Activated naive CD4-positive, alpha-beta T cell treated with anti-CD3 and anti-CD28 coated beads, Interleukin-2, amount 10 ng/mL, durations not matched to agents 7 days and 5 days (primary cell): ENCODE measurements around the gene IL3.

Source experiments
- CTCF ChIA-PET: fragments of 350-600 bp; sonication (Branson Sonifier 250); formaldehyde crosslinking; loops from one replicate; lab custom pipeline; 2021; ENCODE audit warnings: antibody characterized with exemption; lab: Charles Lee
- DNase-seq: peaks from one replicate; pipeline ENCODE4 v3.0.0-alpha.2; 2020
- H3K27ac Mint-ChIP-seq: one replicate; pipeline ENCODE4 v1.8.0; 2021; ENCODE audit warnings: mild to moderate bottlenecking, moderate library complexity, mixed read lengths
- H3K27me3 Mint-ChIP-seq: one replicate; pipeline ENCODE4 v1.8.0; 2021; ENCODE audit warnings: mild to moderate bottlenecking, mixed read lengths
- H3K36me3 Mint-ChIP-seq: one replicate; pipeline ENCODE4 v1.8.0; 2021; ENCODE audit warnings: mixed read lengths
- H3K4me1 Mint-ChIP-seq: one replicate; pipeline ENCODE4 v1.8.0; 2021; ENCODE audit warnings: mixed read lengths
- H3K4me3 Mint-ChIP-seq: one replicate; pipeline ENCODE4 v1.8.0; 2021; ENCODE audit warnings: mild to moderate bottlenecking, moderate library complexity, mixed read lengths
- H3K9me3 Mint-ChIP-seq: one replicate; pipeline ENCODE4 v1.8.0; 2021; ENCODE audit warnings: mixed read lengths

IL3 gene

DNA sequence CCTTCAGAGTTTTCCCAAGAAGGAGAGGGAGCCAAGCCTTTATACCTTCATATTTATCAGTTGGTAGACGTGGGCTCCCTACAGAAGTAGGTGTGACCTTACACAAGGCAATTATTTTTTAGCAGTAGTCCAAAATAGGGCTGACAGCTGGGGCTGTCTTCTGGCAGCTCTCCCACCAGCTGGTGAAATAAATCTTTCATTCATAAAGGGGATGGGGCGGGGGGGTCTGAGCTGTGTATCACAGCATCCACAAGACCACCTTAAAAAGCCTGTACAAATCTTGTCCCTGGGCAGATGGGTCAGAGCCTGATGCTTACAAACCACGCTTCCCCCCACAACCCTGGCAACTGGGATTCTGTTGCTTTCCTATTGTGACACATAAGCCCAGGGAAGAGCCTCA is 32.8 kb downstream of the IL3 start:
- Mint-ChIP-seq H3K9me3 (no peaks in the 10 kb centered on the region), H3K27me3 (peaks cover 31% of the 10 kb centered on the region), H3K36me3 (peaks cover 2% of the 10 kb centered on the region), H3K4me3 (no peak overlapping the region), H3K4me1 (peaks cover 22% of the 10 kb centered on the region), H3K27ac (no peak overlapping the region)
- no peak for DNase-seq
- CTCF ChIA-PET: interaction anchor here (1.4 kb wide), 1 partner anchor 28 kb away, joined by 3 read pairs; no protein-coding TSS in a partner anchor

DNA sequence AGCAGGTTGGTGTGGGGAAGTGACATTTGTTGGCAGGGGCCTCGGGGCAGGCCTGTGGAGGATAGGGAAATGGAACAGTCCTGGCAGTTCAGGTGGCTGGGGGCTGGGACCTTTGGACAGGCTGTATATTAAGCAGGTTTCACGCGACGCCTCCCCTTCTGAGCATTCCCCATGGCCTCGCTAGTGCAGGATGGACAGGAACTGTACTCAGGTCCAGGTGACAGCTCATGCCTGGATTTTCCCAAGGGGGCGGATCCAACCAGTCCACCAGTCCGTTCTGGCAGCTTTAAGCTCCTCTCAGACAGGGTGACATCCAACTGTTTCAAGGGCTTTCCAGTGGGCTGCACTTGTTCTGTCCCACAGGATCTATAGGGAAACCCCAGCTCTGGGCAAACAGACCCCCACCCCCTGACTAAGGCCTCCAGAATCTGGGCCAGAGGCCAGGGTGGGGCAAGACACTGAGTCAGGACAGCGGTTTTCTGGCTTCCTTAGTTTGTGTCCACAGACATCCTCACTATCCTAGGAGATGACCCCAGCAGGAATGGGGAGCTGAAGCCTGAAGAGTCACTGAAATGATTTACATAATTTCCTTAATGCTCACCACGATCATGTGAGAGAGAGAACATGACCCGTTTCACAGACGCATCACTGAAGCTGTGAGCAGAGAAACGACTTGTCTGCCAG is 34.1 kb downstream of the IL3 start:
- H3K36me3 Mint-ChIP-seq: peaks cover 2% of the 10 kb centered on the region
- H3K4me1 Mint-ChIP-seq: peaks cover 31% of the 10 kb centered on the region
- H3K27ac Mint-ChIP-seq: no peak overlapping the region
- no peak for DNase-seq
- CTCF ChIA-PET: interaction anchor here (1.4 kb wide), 1 partner anchor 30 kb away, joined by 3 read pairs; no protein-coding TSS in a partner anchor
- peaks cover 25% of the 10 kb centered on the region for H3K27me3 Mint-ChIP-seq
- H3K9me3 Mint-ChIP-seq: no peaks in the 10 kb centered on the region
- no peak overlapping the region for H3K4me3 Mint-ChIP-seq

DNA sequence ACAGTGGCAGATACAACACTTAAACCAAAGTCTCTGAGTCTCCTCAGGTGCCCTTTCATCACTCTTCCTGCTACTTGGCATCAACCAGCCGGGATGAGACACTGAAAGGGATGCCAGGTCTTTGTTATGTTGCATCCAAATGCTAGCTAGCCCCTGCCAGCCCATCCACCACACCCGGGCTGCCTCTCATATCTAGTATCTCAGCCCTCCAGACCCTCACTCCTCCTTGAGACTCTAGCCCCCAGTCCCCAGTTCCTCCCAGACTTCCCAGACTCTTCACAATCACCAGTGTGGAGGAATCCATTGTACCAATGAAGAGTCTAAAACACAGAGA is 34.6 kb downstream of the IL3 start:
- H3K9me3 Mint-ChIP-seq: no peaks in the 10 kb centered on the region
- no peak overlapping the region for H3K27ac Mint-ChIP-seq
- H3K4me3 Mint-ChIP-seq: no peak overlapping the region
- H3K27me3 Mint-ChIP-seq: peaks cover 25% of the 10 kb centered on the region
- no peak for DNase-seq
- H3K36me3 Mint-ChIP-seq: peaks cover 2% of the 10 kb centered on the region
- CTCF ChIA-PET: interaction anchor here (0.6 kb wide), 1 partner anchor 284 kb away, joined by 4 read pairs; no protein-coding TSS in a partner anchor
- H3K4me1 Mint-ChIP-seq: peaks cover 32% of the 10 kb centered on the region

DNA sequence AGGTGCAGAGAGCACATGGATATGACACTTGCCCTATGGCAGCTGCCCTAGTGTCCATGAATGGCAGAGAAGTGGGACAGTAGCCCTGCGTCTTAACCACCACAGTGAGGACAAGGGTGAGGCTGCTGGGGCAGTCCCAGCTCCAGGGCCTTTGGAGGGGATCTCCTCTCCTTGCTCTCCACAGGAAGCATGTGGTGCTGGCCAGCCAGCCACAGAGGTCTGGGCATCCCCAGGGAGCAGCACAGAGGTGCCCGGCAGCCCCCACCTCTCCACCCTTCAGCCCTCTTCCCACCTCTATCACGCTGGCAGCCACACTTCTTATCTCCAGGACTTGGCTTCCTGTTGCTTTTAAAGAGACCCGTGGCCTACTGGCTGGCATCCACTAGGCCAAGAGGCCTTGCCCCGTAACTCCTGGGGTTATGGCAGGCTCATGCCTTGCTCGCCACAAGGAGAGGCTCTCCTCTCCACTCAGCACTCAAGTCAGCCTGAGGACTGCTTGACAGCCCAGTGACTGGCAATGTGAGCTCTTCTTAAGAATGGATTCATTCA is 35.0 kb downstream of the IL3 start:
- no peak for DNase-seq

GRCh38 chr5:132096904-132097303 is 36.4 kb downstream of the IL3 start:
- DNase-seq: no peak
- Mint-ChIP-seq H3K4me3 (no peak overlapping the region), H3K27ac (no peak overlapping the region), H3K27me3 (peaks cover 25% of the 10 kb centered on the region), H3K9me3 (no peaks in the 10 kb centered on the region), H3K36me3 (peaks cover 2% of the 10 kb centered on the region), H3K4me1 (peaks cover 44% of the 10 kb centered on the region)
- CTCF ChIA-PET: interaction anchor here (1.2 to 1.5 kb wide), 2 partner anchors 10 to 34 kb away, joined by 3 to 4 read pairs; no protein-coding TSS in a partner anchor

More for the DNA sequence above, 35.0 kb downstream of the IL3 start:
- CTCF ChIA-PET: interaction anchor here (0.6 kb wide), 1 partner anchor 285 kb away, joined by 4 read pairs; no protein-coding TSS in a partner anchor
- no peaks in the 10 kb centered on the region for H3K9me3 Mint-ChIP-seq
- H3K27ac Mint-ChIP-seq: no peak overlapping the region
- H3K4me1 Mint-ChIP-seq: peaks cover 34% of the 10 kb centered on the region
- H3K27me3 Mint-ChIP-seq: peaks cover 25% of the 10 kb centered on the region
- H3K4me3 Mint-ChIP-seq: no peak overlapping the region
- peaks cover 2% of the 10 kb centered on the region for H3K36me3 Mint-ChIP-seq

- Mint-ChIP-seq H3K9me3 (no peaks in the 10 kb centered on the region), H3K27me3 (peaks cover 17% of the 10 kb centered on the region), H3K27ac (no peak overlapping the region), H3K4me1 (peaks cover 57% of the 10 kb centered on the region), H3K4me3 (no peak overlapping the region), H3K36me3 (peaks cover 2% of the 10 kb centered on the region)
- CTCF ChIA-PET: interaction anchor here (1.1 to 1.2 kb wide), 2 partner anchors 11 to 35 kb away, joined by 3 to 4 read pairs; no protein-coding TSS in a partner anchor
- DNase-seq: no peak
These were observed 37.7 kb downstream of the IL3 start for GRCh38 chr5:132098151-132098594.

DNA sequence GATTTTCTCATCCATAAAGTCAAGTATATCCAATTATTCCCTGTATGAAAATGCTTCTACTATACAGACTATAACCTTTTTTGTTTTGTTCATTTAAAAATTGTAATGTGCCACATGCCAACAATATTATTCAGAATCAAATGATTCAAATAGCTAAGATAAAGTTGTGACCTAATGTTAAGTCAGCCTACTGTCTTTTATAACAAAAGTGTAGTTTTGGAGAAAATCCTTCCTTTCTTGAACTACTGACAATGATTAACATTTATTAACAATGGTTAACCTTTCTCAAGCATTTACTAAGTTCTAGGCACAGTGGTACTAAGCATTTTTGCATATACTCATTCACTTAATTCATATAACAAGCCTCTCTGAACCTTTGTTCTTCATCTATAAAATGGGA is 38.2 kb downstream of the IL3 start:
- Mint-ChIP-seq H3K4me1 (peaks cover 61% of the 10 kb centered on the region), H3K36me3 (peaks cover 2% of the 10 kb centered on the region), H3K4me3 (no peak overlapping the region), H3K27me3 (peaks cover 14% of the 10 kb centered on the region), H3K9me3 (no peaks in the 10 kb centered on the region), H3K27ac (no peak overlapping the region)
- DNase-seq: no peak
- CTCF ChIA-PET: interaction anchor here (1.1 kb wide), 1 partner anchor 12 kb away, joined by 4 read pairs; no protein-coding TSS in a partner anchor

GRCh38 chr5:132099076-132099748 is 38.8 kb downstream of the IL3 start:
- Mint-ChIP-seq H3K4me1 (peaks cover 63% of the 10 kb centered on the region), H3K9me3 (no peaks in the 10 kb centered on the region), H3K4me3 (no peak overlapping the region), H3K36me3 (peaks cover 2% of the 10 kb centered on the region), H3K27me3 (peaks cover 8% of the 10 kb centered on the region), H3K27ac (no peak overlapping the region)
- peak; percentile 43 for DNase-seq
- CTCF ChIA-PET: no interaction called here

DNA sequence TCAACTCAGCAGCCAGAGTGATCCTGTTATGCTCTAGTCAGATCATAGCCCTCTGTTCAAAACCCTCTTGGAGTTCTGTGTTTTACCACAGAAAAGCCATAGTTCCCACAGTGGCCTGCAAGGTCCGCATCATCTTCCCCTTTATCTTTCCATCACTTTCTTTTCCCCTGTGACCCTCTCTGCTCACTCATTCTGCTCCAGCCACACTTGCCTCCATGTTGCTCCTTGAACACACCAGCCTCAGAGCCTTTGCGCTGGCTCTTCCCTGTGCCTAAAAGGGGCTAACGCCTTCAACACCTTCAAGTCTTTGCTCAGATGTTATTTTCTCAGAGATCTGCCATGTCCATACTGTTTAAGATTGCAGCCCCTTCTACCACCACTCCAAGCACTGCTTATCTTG is 39.5 kb downstream of the IL3 start:
- peaks cover 5% of the 10 kb centered on the region for H3K27me3 Mint-ChIP-seq
- no peaks in the 10 kb centered on the region for H3K9me3 Mint-ChIP-seq
- no peak overlapping the region for H3K4me3 Mint-ChIP-seq
- CTCF ChIA-PET: no interaction called here
- no peak overlapping the region for H3K27ac Mint-ChIP-seq
- H3K36me3 Mint-ChIP-seq: peaks cover 2% of the 10 kb centered on the region
- DNase-seq: no peak
- H3K4me1 Mint-ChIP-seq: peaks cover 69% of the 10 kb centered on the region

GRCh38 chr5:132100672-132101261 is 40.3 kb downstream of the IL3 start:
- DNase-seq: no peak
- peak overlapping the region; percentile 50 for H3K27ac Mint-ChIP-seq
- peaks cover 73% of the 10 kb centered on the region for H3K4me1 Mint-ChIP-seq
- no peaks in the 10 kb centered on the region for H3K9me3 Mint-ChIP-seq
- peaks cover 7% of the 10 kb centered on the region for H3K36me3 Mint-ChIP-seq
- H3K4me3 Mint-ChIP-seq: no peak overlapping the region
- CTCF ChIA-PET: no interaction called here
- peaks cover 4% of the 10 kb centered on the region for H3K27me3 Mint-ChIP-seq

- Mint-ChIP-seq H3K4me3 (no peak overlapping the region), H3K9me3 (no peaks in the 10 kb centered on the region), H3K27me3 (peaks cover 4% of the 10 kb centered on the region), H3K4me1 (peaks cover 73% of the 10 kb centered on the region), H3K27ac (no peak overlapping the region), H3K36me3 (peaks cover 6% of the 10 kb centered on the region)
- CTCF ChIA-PET: interaction anchor here (1.2 to 1.7 kb wide), 3 partner anchors 17 to 37 kb away, joined by 3 to 9 read pairs (median 6); no protein-coding TSS in a partner anchor
- DNase-seq: no peak
These were observed 41.0 kb downstream of the IL3 start for GRCh38 chr5:132101385-132101880.

- H3K36me3 Mint-ChIP-seq: peaks cover 6% of the 10 kb centered on the region
- H3K4me3 Mint-ChIP-seq: no peak overlapping the region
- DNase-seq: no peak
- H3K9me3 Mint-ChIP-seq: no peaks in the 10 kb centered on the region
- H3K27me3 Mint-ChIP-seq: peaks cover 4% of the 10 kb centered on the region
- CTCF ChIA-PET: interaction anchor here (1.2 to 1.7 kb wide), 3 partner anchors 18 to 37 kb away, joined by 3 to 9 read pairs (median 6); no protein-coding TSS in a partner anchor
- H3K4me1 Mint-ChIP-seq: peaks cover 73% of the 10 kb centered on the region
- peak overlapping the region; percentile 92 for H3K27ac Mint-ChIP-seq
These were observed 41.7 kb downstream of the IL3 start for GRCh38 chr5:132102101-132102701.

- H3K27ac Mint-ChIP-seq: peak overlapping the region; percentile 92
- H3K4me3 Mint-ChIP-seq: no peak overlapping the region
- peaks cover 78% of the 10 kb centered on the region for H3K4me1 Mint-ChIP-seq
- peaks cover 11% of the 10 kb centered on the region for H3K36me3 Mint-ChIP-seq
- CTCF ChIA-PET: interaction anchor here (1.7 kb wide), 1 partner anchor 38 kb away, joined by 6 read pairs; no protein-coding TSS in a partner anchor
- no peak for DNase-seq
- peaks cover 2% of the 10 kb centered on the region for H3K9me3 Mint-ChIP-seq
- H3K27me3 Mint-ChIP-seq: peaks cover 4% of the 10 kb centered on the region
These were observed 42.5 kb downstream of the IL3 start for GRCh38 chr5:132102944-132103331.
